SU-DHL-6 (cell line): ENCODE measurements around the gene MYPN.

Source experiments
- H2AFZ ChIP-seq: fragments of 200-600 bp; sonication (generic); 2 replicates; pipeline ENCODE4 v1.6.1; 2014; ENCODE audit warnings: low read depth, mild to moderate bottlenecking, moderate library complexity, mixed read lengths, antibody characterized with exemption, low read length; ENCODE audit not compliant: severe bottlenecking
- H3F3A ChIP-seq: fragments of 200-600 bp; shearing (Covaris generic); 2 replicates; pipeline ENCODE4 v1.6.0; 2016; ENCODE audit warnings: antibody characterized with exemption, mild to moderate bottlenecking; ENCODE audit not compliant: insufficient read depth
- H3K27ac ChIP-seq: fragments of 200-600 bp; sonication (generic); 2 replicates; pipeline ENCODE4 v1.5.1; 2016; ENCODE audit warnings: low read depth, mild to moderate bottlenecking, low read length, moderate library complexity, mixed read lengths
- H3K27me3 ChIP-seq: fragments of 200-600 bp; sonication (generic), shearing (Covaris generic); 2 replicates; pipeline ENCODE4 v1.6.0; 2014; ENCODE audit warnings: mild to moderate bottlenecking, low read length
- H3K36me3 ChIP-seq: fragments of 200-600 bp; sonication (generic); 2 replicates; pipeline ENCODE4 v1.6.1; 2014; ENCODE audit warnings: mild to moderate bottlenecking, low read length, mixed read lengths
- H3K4me2 ChIP-seq: fragments of 300-600, 200-600 bp; shearing (Covaris generic), sonication (generic); 2 replicates; pipeline ENCODE4 v1.6.0; 2014; ENCODE audit warnings: low read length, low read depth, mild to moderate bottlenecking; ENCODE audit not compliant: poor library complexity, severe bottlenecking
- H3K4me3 ChIP-seq: fragments of 200-600 bp; sonication (generic); 2 replicates; pipeline ENCODE4 v1.5.1; 2014; ENCODE audit warnings: antibody characterized with exemption, low read length, mild to moderate bottlenecking, mixed read lengths; ENCODE audit not compliant: insufficient read depth, poor library complexity, severe bottlenecking
- H3K79me2 ChIP-seq: fragments of 200-600 bp; sonication (generic); 2 replicates; pipeline ENCODE4 v1.6.1; 2014; ENCODE audit warnings: mild to moderate bottlenecking, low read length, moderate library complexity; ENCODE audit not compliant: insufficient read depth
- H3K9ac ChIP-seq: fragments of 200-600 bp; sonication (generic); 2 replicates; pipeline ENCODE4 v1.7.0; 2014; ENCODE audit warnings: mild to moderate bottlenecking, low read length
- H3K9me2 ChIP-seq: fragments of 200-600 bp; sonication (generic); replicated peaks from 2 replicates; pipeline ENCODE4 v1.6.1; 2014; ENCODE audit warnings: low read length; ENCODE audit not compliant: insufficient read depth
- H3K9me3 ChIP-seq: fragments of 200-600 bp; sonication (generic); 2 replicates; pipeline ENCODE4 v1.6.1; 2014; ENCODE audit warnings: low read length, mixed read lengths; ENCODE audit not compliant: insufficient read depth
- H4K20me1 ChIP-seq: fragments of 200-600 bp; sonication (generic); 2 replicates; pipeline ENCODE4 v1.6.1; 2014; ENCODE audit warnings: low read depth, mild to moderate bottlenecking, antibody characterized with exemption, low read length, moderate library complexity, mixed read lengths
- EZH2phosphoT487 ChIP-seq: fragments of 200-600 bp; sonication (generic), shearing (Covaris generic); conservative IDR thresholded peaks from 2 replicates; pipeline ENCODE4 v1.6.1; 2018; ENCODE audit warnings: mild to moderate bottlenecking, antibody characterized with exemption, low read length, moderate library complexity, mixed read lengths
- TF ChIP-seq, protein P1 (sequence below): fragments of 200-600 bp; sonication (generic); IDR thresholded peaks from one replicate; pipeline ENCODE4 v1.5.1; 2017; ENCODE audit warnings: antibody characterized with exemption, mild to moderate bottlenecking, low read length, moderate library complexity; ENCODE audit not compliant: insufficient read depth, poor library complexity, severe bottlenecking

Gene MYPN

DNA sequence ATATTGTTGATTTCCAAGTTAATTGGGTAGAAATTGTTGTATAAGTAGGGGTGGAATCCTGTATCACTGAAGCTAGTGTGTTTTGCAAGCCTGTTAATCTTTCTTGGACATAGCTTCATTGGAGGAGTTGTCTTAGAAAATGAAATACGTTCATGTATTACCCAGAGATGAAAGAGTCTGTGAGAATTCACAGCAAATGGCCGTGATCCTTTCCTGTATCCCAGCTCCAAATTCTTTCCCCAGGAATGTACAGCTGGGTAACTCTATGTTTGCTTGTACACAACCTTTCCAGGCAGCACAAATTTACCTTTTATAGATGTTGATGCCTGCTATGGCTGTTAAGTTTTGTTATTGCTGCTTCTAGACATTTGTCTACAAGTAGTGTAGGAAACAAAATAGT is 18.7 kb downstream of the MYPN start:
- H3K9me2 ChIP-seq, result no peaks in the 10 kb centered on the region
- no peak overlapping the region for H3K4me2 ChIP-seq
- no peaks in the 10 kb centered on the region for H4K20me1 ChIP-seq
- no peaks in the 10 kb centered on the region for H3K27me3 ChIP-seq
- no peaks in the 10 kb centered on the region for H3K9me3 ChIP-seq
- no peak overlapping the region for H3K9ac ChIP-seq
- no peak overlapping the region for H3K4me3 ChIP-seq
- no peak for TF ChIP-seq EZH2phosphoT487
- TF ChIP-seq, protein P1, sequence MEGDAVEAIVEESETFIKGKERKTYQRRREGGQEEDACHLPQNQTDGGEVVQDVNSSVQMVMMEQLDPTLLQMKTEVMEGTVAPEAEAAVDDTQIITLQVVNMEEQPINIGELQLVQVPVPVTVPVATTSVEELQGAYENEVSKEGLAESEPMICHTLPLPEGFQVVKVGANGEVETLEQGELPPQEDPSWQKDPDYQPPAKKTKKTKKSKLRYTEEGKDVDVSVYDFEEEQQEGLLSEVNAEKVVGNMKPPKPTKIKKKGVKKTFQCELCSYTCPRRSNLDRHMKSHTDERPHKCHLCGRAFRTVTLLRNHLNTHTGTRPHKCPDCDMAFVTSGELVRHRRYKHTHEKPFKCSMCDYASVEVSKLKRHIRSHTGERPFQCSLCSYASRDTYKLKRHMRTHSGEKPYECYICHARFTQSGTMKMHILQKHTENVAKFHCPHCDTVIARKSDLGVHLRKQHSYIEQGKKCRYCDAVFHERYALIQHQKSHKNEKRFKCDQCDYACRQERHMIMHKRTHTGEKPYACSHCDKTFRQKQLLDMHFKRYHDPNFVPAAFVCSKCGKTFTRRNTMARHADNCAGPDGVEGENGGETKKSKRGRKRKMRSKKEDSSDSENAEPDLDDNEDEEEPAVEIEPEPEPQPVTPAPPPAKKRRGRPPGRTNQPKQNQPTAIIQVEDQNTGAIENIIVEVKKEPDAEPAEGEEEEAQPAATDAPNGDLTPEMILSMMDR, result no peak
- no peak overlapping the region for H3K27ac ChIP-seq
- no peaks in the 10 kb centered on the region for H3F3A ChIP-seq
- no peaks in the 10 kb centered on the region for H3K36me3 ChIP-seq
- H2AFZ ChIP-seq, result no peak overlapping the region
- no peaks in the 10 kb centered on the region for H3K79me2 ChIP-seq

DNA sequence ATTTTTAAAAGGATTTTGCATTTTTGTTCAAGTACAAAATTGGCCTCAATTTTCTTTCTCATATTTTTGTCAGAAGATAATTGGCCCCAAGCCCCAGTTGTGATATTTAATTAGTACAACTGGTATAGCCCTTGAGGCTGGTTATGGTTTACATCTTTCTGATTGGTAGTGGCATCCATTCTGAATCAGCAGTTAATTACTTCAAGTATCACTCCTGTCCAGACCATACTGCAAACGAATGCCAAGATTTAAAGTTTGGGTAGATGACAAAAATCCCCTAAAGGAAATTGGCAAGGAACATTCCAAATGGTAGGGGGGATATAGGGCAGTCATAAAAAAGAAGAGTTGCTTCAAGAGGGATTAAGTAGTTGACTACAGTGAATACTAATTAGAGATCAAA is 23.1 kb downstream of the MYPN start:
- no peaks in the 10 kb centered on the region for H4K20me1 ChIP-seq
- no peak overlapping the region for H3K27ac ChIP-seq
- no peak overlapping the region for H3K4me3 ChIP-seq
- TF ChIP-seq, protein P1, result no peak
- TF ChIP-seq EZH2phosphoT487, result no peak
- H2AFZ ChIP-seq, result no peak overlapping the region
- H3F3A ChIP-seq, result no peaks in the 10 kb centered on the region
- no peaks in the 10 kb centered on the region for H3K9me2 ChIP-seq
- H3K27me3 ChIP-seq, result no peaks in the 10 kb centered on the region
- H3K4me2 ChIP-seq, result no peak overlapping the region
- H3K36me3 ChIP-seq, result no peaks in the 10 kb centered on the region
- H3K79me2 ChIP-seq, result no peaks in the 10 kb centered on the region
- H3K9ac ChIP-seq, result no peak overlapping the region
- H3K9me3 ChIP-seq, result no peaks in the 10 kb centered on the region

DNA sequence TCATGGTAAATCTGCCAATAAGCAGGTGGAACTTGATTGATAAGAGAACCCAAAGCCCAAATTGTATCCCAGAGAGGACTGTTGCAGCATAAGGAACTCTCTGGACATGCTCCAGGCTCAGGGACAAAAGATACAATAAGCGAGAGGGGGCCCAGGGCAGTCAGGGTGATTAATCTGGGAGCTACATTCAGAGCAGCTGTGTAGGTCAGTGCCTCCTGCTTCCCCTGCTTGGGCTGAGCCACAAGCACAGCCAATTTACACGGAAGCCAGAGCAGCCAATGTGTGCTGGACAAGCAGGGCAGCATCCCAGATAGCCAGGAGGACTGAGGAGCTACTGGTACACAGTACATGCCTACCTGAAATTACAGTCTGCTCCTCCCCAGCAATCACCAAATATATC is 24.2 kb downstream of the MYPN start:
- H3K4me2 ChIP-seq, result no peak overlapping the region
- no peaks in the 10 kb centered on the region for H3F3A ChIP-seq
- H3K27me3 ChIP-seq, result no peaks in the 10 kb centered on the region
- TF ChIP-seq EZH2phosphoT487, result no peak
- TF ChIP-seq, protein P1, result no peak
- no peaks in the 10 kb centered on the region for H3K9me2 ChIP-seq
- no peaks in the 10 kb centered on the region for H3K79me2 ChIP-seq
- no peak overlapping the region for H2AFZ ChIP-seq
- no peaks in the 10 kb centered on the region for H3K36me3 ChIP-seq
- H4K20me1 ChIP-seq, result no peaks in the 10 kb centered on the region
- no peaks in the 10 kb centered on the region for H3K9me3 ChIP-seq
- no peak overlapping the region for H3K4me3 ChIP-seq
- no peak overlapping the region for H3K9ac ChIP-seq
- H3K27ac ChIP-seq, result no peak overlapping the region
